ENCODE data around the gene MORC2. TPM values are rescaled to one million over a fixed set of nuclear protein-coding genes. Genes with fewer than 3 reads are reported as not detected.

Gene MORC2
- total and polyA plus RNA-seq, 2 experiments from 2014 or later: 19.4 to 30.3 TPM

GRCh38 chr22:30880847-30881246 is 87.7 kb downstream of the MORC2 start:
- no peak for TF ChIP-seq CTCF (IDR thresholded peaks at IDR 0.05; ENCODE audit: low read depth, low read length)
- no peaks in the 10 kb centered on the region for H3K9me3 ChIP-seq (ENCODE audit: low read depth)
- H3K36me3 ChIP-seq: no peaks in the 10 kb centered on the region
- peaks cover 34% of the 10 kb centered on the region for H3K4me1 ChIP-seq (ENCODE audit: low read depth)
- H3K27ac ChIP-seq: peak overlapping the region; percentile 62
- no peak for DNase-seq (ENCODE audit: low read depth in 1 of 2, low spot score in 1 of 2)
- no peaks in the 10 kb centered on the region for H3K27me3 ChIP-seq
- H3K4me3 ChIP-seq: no peak overlapping the region

- H3K9me3 ChIP-seq (ENCODE audit: low read depth): no peaks in the 10 kb centered on the region
- peaks cover 34% of the 10 kb centered on the region for H3K4me1 ChIP-seq (ENCODE audit: low read depth)
- peak overlapping the region; percentile 47 for H3K27ac ChIP-seq
- no peak for TF ChIP-seq CTCF (IDR thresholded peaks at IDR 0.05; ENCODE audit: low read depth, low read length)
- H3K36me3 ChIP-seq: no peaks in the 10 kb centered on the region
- H3K4me3 ChIP-seq: no peak overlapping the region
- DNase-seq (ENCODE audit: low read depth in 1 of 2, low spot score in 1 of 2): no peak
- no peaks in the 10 kb centered on the region for H3K27me3 ChIP-seq
Measured at GRCh38 chr22:30880181-30880601, 88.4 kb downstream of the MORC2 start.

GRCh38 chr22:30879415-30879797 is 89.2 kb downstream of the MORC2 start:
- no peaks in the 10 kb centered on the region for H3K36me3 ChIP-seq
- peaks cover 34% of the 10 kb centered on the region for H3K4me1 ChIP-seq (ENCODE audit: low read depth)
- no peak overlapping the region for H3K4me3 ChIP-seq
- no peak for DNase-seq (ENCODE audit: low read depth in 1 of 2, low spot score in 1 of 2)
- TF ChIP-seq CTCF (IDR thresholded peaks at IDR 0.05; ENCODE audit: low read depth, low read length): no peak
- H3K27ac ChIP-seq: peak overlapping the region; percentile 47
- no peaks in the 10 kb centered on the region for H3K9me3 ChIP-seq (ENCODE audit: low read depth)
- H3K27me3 ChIP-seq: no peaks in the 10 kb centered on the region

- no peaks in the 10 kb centered on the region for H3K36me3 ChIP-seq
- H3K4me1 ChIP-seq (ENCODE audit: low read depth): peaks cover 32% of the 10 kb centered on the region
- no peak for TF ChIP-seq CTCF (IDR thresholded peaks at IDR 0.05; ENCODE audit: low read depth, low read length)
- H3K9me3 ChIP-seq (ENCODE audit: low read depth): no peaks in the 10 kb centered on the region
- no peaks in the 10 kb centered on the region for H3K27me3 ChIP-seq
- H3K27ac ChIP-seq: peak overlapping the region; percentile 47
- H3K4me3 ChIP-seq: no peak overlapping the region
- DNase-seq (ENCODE audit: low read depth in 1 of 2, low spot score in 1 of 2): peak; percentile 28 to 44
Measured at GRCh38 chr22:30878516-30879414, 89.8 kb downstream of the MORC2 start.

GRCh38 chr22:30877662-30878515 is 90.7 kb downstream of the MORC2 start:
- TF ChIP-seq CTCF (IDR thresholded peaks at IDR 0.05; ENCODE audit: low read depth, low read length): no peak
- H3K27me3 ChIP-seq: no peaks in the 10 kb centered on the region
- no peak overlapping the region for H3K4me3 ChIP-seq
- no peaks in the 10 kb centered on the region for H3K36me3 ChIP-seq
- H3K27ac ChIP-seq: no peak overlapping the region
- no peak for DNase-seq (ENCODE audit: low read depth in 1 of 2, low spot score in 1 of 2)
- no peaks in the 10 kb centered on the region for H3K9me3 ChIP-seq (ENCODE audit: low read depth)
- H3K4me1 ChIP-seq (ENCODE audit: low read depth): peaks cover 29% of the 10 kb centered on the region

All from cardiac muscle cell (in vitro differentiated cells and primary cell).